Loucy (cell line): ENCODE data around the gene MAPK8IP1.

Experiments used
- EZH2phosphoT487 ChIP-seq: fragments of 200-600 bp; IDR thresholded peaks from 2 replicates; pipeline ENCODE4 v1.6.1; 2018; ENCODE audit warnings: antibody characterized with exemption, mild to moderate bottlenecking, moderate library complexity, borderline replicate concordance
- TF ChIP-seq, protein P1 (sequence below): fragments of 200-600 bp; sonication (generic); conservative IDR thresholded peaks from 2 replicates; pipeline ENCODE4 v1.5.1; 2014; ENCODE audit warnings: mild to moderate bottlenecking, antibody characterized with exemption, low read length

- TF ChIP-seq, protein P1, sequence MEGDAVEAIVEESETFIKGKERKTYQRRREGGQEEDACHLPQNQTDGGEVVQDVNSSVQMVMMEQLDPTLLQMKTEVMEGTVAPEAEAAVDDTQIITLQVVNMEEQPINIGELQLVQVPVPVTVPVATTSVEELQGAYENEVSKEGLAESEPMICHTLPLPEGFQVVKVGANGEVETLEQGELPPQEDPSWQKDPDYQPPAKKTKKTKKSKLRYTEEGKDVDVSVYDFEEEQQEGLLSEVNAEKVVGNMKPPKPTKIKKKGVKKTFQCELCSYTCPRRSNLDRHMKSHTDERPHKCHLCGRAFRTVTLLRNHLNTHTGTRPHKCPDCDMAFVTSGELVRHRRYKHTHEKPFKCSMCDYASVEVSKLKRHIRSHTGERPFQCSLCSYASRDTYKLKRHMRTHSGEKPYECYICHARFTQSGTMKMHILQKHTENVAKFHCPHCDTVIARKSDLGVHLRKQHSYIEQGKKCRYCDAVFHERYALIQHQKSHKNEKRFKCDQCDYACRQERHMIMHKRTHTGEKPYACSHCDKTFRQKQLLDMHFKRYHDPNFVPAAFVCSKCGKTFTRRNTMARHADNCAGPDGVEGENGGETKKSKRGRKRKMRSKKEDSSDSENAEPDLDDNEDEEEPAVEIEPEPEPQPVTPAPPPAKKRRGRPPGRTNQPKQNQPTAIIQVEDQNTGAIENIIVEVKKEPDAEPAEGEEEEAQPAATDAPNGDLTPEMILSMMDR = no peak
- TF ChIP-seq EZH2phosphoT487 = no peak
Observed at GRCh38 chr11:45948356-45948755, 62.9 kb downstream of the MAPK8IP1 start.
